ENCODE results near the gene FTO.
A peak's percentile ranks its signal among the peaks of the same experiment; 100 is the strongest.

The FTO gene

GRCh38 chr16:53932975-53933374 is 229.0 kb downstream of the FTO start:
- DNase-seq (ENCODE audit: extremely low read depth, low read depth) = no peak
- TF ChIP-seq, protein P1, sequence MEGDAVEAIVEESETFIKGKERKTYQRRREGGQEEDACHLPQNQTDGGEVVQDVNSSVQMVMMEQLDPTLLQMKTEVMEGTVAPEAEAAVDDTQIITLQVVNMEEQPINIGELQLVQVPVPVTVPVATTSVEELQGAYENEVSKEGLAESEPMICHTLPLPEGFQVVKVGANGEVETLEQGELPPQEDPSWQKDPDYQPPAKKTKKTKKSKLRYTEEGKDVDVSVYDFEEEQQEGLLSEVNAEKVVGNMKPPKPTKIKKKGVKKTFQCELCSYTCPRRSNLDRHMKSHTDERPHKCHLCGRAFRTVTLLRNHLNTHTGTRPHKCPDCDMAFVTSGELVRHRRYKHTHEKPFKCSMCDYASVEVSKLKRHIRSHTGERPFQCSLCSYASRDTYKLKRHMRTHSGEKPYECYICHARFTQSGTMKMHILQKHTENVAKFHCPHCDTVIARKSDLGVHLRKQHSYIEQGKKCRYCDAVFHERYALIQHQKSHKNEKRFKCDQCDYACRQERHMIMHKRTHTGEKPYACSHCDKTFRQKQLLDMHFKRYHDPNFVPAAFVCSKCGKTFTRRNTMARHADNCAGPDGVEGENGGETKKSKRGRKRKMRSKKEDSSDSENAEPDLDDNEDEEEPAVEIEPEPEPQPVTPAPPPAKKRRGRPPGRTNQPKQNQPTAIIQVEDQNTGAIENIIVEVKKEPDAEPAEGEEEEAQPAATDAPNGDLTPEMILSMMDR (IDR thresholded peaks at IDR 0.05; ENCODE audit: low read depth, low read length, missing control alignments) = no peak
- H3K4me3 ChIP-seq (replicated peaks; ENCODE audit: low read depth, low read length) = no peak overlapping the region

DNA sequence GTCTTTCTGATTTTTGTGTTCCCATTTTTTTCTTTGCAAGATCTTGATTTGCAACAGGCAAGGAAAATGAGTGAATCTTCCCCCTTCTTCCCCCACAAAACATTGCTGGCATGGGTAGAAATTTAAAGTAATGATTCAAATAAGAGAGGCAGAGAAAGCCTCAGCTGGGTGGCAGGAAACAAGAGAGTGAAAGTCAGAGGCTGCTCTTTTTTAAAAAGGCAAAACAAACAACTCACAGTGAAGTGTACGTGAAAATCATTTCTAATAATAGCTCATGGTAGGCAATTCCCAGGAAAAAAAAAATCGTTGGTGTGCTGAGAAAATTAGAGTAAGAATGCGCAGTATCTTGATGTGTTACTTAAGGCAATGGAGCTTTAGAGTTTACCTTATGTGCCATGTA is 229.5 kb downstream of the FTO start:
- no peak for DNase-seq (ENCODE audit: extremely low read depth, low read depth)
- no peak overlapping the region for H3K4me3 ChIP-seq (replicated peaks; ENCODE audit: low read depth, low read length)
- TF ChIP-seq, protein P1 (IDR thresholded peaks at IDR 0.05; ENCODE audit: low read depth, low read length, missing control alignments) = no peak

- TF ChIP-seq, protein P1 (IDR thresholded peaks at IDR 0.05; ENCODE audit: low read depth, low read length, missing control alignments) = no peak
- no peak for DNase-seq (ENCODE audit: extremely low read depth, low read depth)
- no peak overlapping the region for H3K4me3 ChIP-seq (replicated peaks; ENCODE audit: low read depth, low read length)
Measured at GRCh38 chr16:53936052-53936451, 232.1 kb downstream of the FTO start.

GRCh38 chr16:53936529-53936928 is 232.6 kb downstream of the FTO start:
- TF ChIP-seq, protein P1 (IDR thresholded peaks at IDR 0.05; ENCODE audit: low read depth, low read length, missing control alignments) = no peak
- DNase-seq (ENCODE audit: extremely low read depth, low read depth) = no peak

GRCh38 chr16:53937161-53937880 is 233.4 kb downstream of the FTO start:
- TF ChIP-seq, protein P1 (IDR thresholded peaks at IDR 0.05; ENCODE audit: low read depth, low read length, missing control alignments) = no peak
- H3K4me3 ChIP-seq (replicated peaks; ENCODE audit: low read depth, low read length) = no peak overlapping the region
- no peak for DNase-seq (ENCODE audit: extremely low read depth, low read depth)

More at GRCh38 chr16:53936529-53936928, 232.6 kb downstream of the FTO start:
- no peak overlapping the region for H3K4me3 ChIP-seq (replicated peaks; ENCODE audit: low read depth, low read length)

GRCh38 chr16:53944025-53944424 is 240.1 kb downstream of the FTO start:
- TF ChIP-seq, protein P1 (IDR thresholded peaks at IDR 0.05; ENCODE audit: low read depth, low read length, missing control alignments) = no peak
- no peak for DNase-seq (ENCODE audit: extremely low read depth, low read depth)
- H3K4me3 ChIP-seq (replicated peaks; ENCODE audit: low read depth, low read length) = no peak overlapping the region

DNA sequence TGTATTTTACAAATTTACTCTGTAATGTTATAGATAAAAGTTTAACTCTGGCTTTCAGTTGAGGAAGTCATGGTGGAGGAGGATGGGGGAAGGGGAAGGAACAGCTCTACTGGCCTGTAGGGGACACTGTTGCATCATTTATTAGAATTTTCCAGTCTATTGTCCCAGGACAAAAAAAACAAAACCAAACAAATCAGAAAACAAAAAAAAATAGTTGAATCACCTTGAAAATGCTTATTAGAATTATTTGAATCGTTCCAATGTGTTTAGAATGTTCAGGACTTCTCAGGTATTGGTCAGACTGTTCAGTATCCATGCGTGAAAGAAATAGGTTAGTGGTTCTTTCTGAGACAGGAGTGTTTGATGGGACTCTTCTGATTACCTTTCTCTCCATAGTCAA is 242.0 kb downstream of the FTO start:
- H3K4me3 ChIP-seq (replicated peaks; ENCODE audit: low read depth, low read length) = no peak overlapping the region
- DNase-seq (ENCODE audit: extremely low read depth, low read depth) = peak; percentile 14
- TF ChIP-seq, protein P1 (IDR thresholded peaks at IDR 0.05; ENCODE audit: low read depth, low read length, missing control alignments) = peak; percentile 80

Data from HFF-Myc (cell line).